ENCODE measurements around the gene UPK2. TPM values are rescaled to one million over a fixed set of nuclear protein-coding genes. Genes with fewer than 3 reads are reported as not detected.
"Not testable (repeated sequence)": the region's sequence is repeated elsewhere in the genome, so short reads cannot be mapped to it uniquely, and the experiment has no call there.

Gene UPK2
- total RNA-seq, 1 donor from 2014 or later = 0.41 TPM

GRCh38 chr11:118988280-118988679 lies 32.2 kb downstream of the UPK2 start:
- peaks cover 7% of the 10 kb centered on the region for H3K36me3 Mint-ChIP-seq (ENCODE audit: insufficient read depth)
- no peaks in the 10 kb centered on the region for H3K4me1 Mint-ChIP-seq (ENCODE audit: low read depth)
- no peak for DNase-seq (ENCODE audit: low spot score, unreplicated experiment)
- no peaks in the 10 kb centered on the region for H3K27me3 Mint-ChIP-seq
- no peak for TF ChIP-seq CTCF (IDR thresholded peaks at IDR 0.05; ENCODE audit: unreplicated experiment)
- no peak overlapping the region for H3K4me3 Mint-ChIP-seq (ENCODE audit: low read depth)
- H3K27ac Mint-ChIP-seq = no peak overlapping the region
- H3K9me3 Mint-ChIP-seq (ENCODE audit: low read depth) = no peaks in the 10 kb centered on the region

DNA sequence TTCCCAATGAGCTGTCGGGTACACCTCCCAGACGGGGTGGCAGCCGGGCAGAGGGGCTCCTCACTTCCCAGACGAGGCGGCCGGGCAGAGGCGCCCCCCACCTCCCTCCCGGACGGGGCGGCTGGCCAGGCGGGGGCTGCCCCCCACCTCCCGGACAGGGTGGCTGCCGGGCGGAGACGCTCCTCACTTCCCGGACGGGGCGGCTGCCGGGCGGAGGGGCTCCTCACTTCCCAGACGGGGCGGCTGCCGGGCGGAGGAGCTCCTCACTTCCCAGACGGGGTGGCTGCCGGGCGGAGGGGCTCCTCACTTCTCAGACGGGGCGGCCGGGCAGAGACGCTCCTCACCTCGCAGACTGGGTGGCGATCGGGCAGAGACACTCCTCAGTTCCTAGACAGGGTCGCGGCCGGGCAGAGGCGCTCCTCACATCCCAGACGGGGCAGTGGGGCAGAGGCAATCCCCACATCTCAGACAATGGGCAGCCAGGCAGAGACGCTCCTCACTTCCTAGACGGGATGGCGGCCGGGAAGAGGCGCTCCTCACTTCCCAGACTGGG lies 35.5 kb downstream of the UPK2 start:
- H3K9me3 Mint-ChIP-seq (ENCODE audit: low read depth); H3K27ac Mint-ChIP-seq; DNase-seq (ENCODE audit: low spot score, unreplicated experiment); H3K36me3 Mint-ChIP-seq (ENCODE audit: insufficient read depth); H3K27me3 Mint-ChIP-seq; H3K4me1 Mint-ChIP-seq (ENCODE audit: low read depth); H3K4me3 Mint-ChIP-seq (ENCODE audit: low read depth): not testable (repeated sequence)

GRCh38 chr11:118996926-118997626 lies 41.0 kb downstream of the UPK2 start:
- Mint-ChIP-seq H3K27ac (peak overlapping the region; percentile 53), H3K4me3 (ENCODE audit: low read depth) (peak overlapping the region; percentile 98), H3K27me3 (no peaks in the 10 kb centered on the region), H3K36me3 (ENCODE audit: insufficient read depth) (peaks cover 7% of the 10 kb centered on the region), H3K9me3 (ENCODE audit: low read depth) (no peaks in the 10 kb centered on the region), H3K4me1 (ENCODE audit: low read depth) (peaks cover 19% of the 10 kb centered on the region)
- DNase-seq (ENCODE audit: low spot score, unreplicated experiment) = no peak
- TF ChIP-seq CTCF (IDR thresholded peaks at IDR 0.05; ENCODE audit: unreplicated experiment) = peak; percentile 19

GRCh38 chr11:118997627-118998387 lies 41.7 kb downstream of the UPK2 start, which contains the start of gene CENATAC:
CENATAC (plus strand) TSS chr11:118998138; CDS start chr11:118998198, 60 bp downstream.
- Mint-ChIP-seq H3K36me3 (ENCODE audit: insufficient read depth) (peaks cover 8% of the 10 kb centered on the region), H3K27me3 (no peaks in the 10 kb centered on the region), H3K9me3 (ENCODE audit: low read depth) (no peaks in the 10 kb centered on the region), H3K4me3 (ENCODE audit: low read depth) (peak within 1 kb of the TSS; percentile 98), H3K4me1 (ENCODE audit: low read depth) (peaks cover 19% of the 10 kb centered on the region), H3K27ac (peak within 1 kb of the TSS; percentile 95)
- no peak for TF ChIP-seq CTCF (IDR thresholded peaks at IDR 0.05; ENCODE audit: unreplicated experiment)
- DNase-seq (ENCODE audit: low spot score, unreplicated experiment) = peak; percentile 90

DNA sequence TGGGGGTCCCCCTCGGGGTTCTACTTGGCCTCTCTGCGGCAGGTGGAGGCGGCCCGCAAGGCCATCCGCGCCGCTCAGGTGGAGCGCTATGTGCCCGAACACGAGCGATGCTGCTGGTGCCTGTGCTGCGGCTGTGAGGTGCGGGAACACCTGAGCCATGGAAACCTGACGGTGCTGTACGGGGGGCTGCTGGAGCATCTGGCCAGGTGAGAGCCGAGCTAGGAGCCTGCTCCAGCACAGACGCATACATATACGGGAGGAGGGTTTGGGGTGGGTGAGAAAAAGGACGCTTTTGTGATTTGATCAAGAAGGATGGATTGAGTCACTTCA lies 42.3 kb downstream of the UPK2 start:
- no peaks in the 10 kb centered on the region for H3K9me3 Mint-ChIP-seq (ENCODE audit: low read depth)
- DNase-seq (ENCODE audit: low spot score, unreplicated experiment) = no peak
- H3K4me1 Mint-ChIP-seq (ENCODE audit: low read depth) = peaks cover 19% of the 10 kb centered on the region
- H3K27ac Mint-ChIP-seq = peak overlapping the region; percentile 95
- H3K27me3 Mint-ChIP-seq = no peaks in the 10 kb centered on the region
- H3K36me3 Mint-ChIP-seq (ENCODE audit: insufficient read depth) = peaks cover 11% of the 10 kb centered on the region
- peak overlapping the region; percentile 98 for H3K4me3 Mint-ChIP-seq (ENCODE audit: low read depth)
- TF ChIP-seq CTCF (IDR thresholded peaks at IDR 0.05; ENCODE audit: unreplicated experiment) = no peak

All from progenitor cell of endocrine pancreas (in vitro differentiated cells).